Spleen (tissue), 3 donors: Measurements from ENCODE around the gene GAS2L3.

Source experiments
- POLR2A ChIP-seq, 3 donors: fragments of 450-650 bp; IDR thresholded peaks; one replicate each; pipeline ENCODE4 v1.5.1; 2017; ENCODE audit warnings: antibody characterized with exemption in 3 of 3, mild to moderate bottlenecking in 1 of 3
- POLR2AphosphoS5 ChIP-seq, 3 donors: sonication (generic); formaldehyde crosslinking; IDR thresholded peaks; one replicate each; pipeline ENCODE4 v1.5.1; 2017; ENCODE audit warnings: antibody characterized with exemption in 3 of 3

- TF ChIP-seq POLR2A (IDR thresholded peaks at IDR 0.05) (no peak), POLR2AphosphoS5 (IDR thresholded peaks at IDR 0.05) (no peak)
Measured at GRCh38 chr12:100545092-100545491, 28.4 kb upstream of the GAS2L3 start.
